GM18873 (cell line): ENCODE results near the gene CALN1.

Experiments used
- ATAC-seq: cut with Tn5 transposase; IDR thresholded peaks from one replicate; pipeline ENCODE4 v1.9.1; 2021; ENCODE audit warnings: mild to moderate bottlenecking, moderate library complexity, moderate number of reproducible peaks; ENCODE audit not compliant: unreplicated experiment, low FRiP score

CALN1 gene

DNA sequence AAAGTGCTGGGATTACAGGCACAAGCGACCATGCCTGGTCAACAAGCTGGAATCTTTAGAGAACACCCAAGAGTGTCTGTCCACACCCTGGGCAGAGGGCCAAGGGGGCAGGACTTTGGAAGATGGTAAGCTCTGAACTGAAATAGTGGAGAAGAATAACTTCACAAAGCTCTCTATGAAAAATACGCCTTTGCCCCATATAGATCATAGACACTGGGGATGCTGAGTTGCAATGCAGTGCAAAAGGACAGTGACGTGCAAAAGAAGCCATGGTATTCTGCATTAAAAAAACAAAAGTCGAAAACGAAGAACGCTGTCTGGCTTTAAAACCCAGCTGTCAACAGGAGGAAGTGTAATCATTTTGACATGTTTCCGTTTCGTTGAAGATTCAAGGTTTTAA, 353.6 kb downstream of the CALN1 start:
- no peak for ATAC-seq

DNA sequence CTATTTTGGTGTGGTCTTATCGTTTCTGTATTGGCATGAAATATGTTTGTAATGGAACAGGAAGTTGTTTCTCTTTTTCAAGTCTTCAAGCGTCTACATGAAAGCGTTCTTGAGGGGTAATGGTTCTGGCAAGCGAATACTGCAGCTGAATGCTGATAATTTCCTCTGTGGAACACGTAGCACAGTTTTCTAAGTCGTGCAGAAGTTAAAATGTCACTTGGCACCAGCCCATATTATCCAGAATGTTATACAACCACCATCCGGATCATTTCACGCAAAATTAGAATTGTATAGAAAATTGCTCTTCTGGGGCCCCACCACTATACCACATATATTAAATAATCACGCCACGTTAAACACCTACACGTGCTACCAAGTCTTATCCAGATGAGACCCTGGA, 354.3 kb downstream of the CALN1 start:
- no peak for ATAC-seq

DNA sequence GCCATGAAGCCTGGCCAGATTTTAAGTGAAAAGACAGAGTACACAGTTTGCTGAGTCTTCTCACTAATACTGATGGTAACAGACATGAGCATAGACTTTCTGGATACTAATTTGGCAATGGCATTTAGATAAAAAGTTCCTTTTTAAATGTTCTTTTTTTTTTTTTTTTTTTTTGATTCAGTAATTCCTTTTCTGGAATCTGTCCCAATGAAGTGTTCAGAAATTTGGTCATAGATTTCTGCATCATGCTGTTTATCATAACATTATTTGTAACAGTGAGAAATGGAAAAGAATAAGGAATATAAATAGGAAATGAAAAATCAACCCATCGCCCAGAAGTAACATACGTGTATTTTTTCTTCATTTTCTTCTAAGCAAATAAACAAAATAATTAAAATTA, 354.9 kb downstream of the CALN1 start:
- ATAC-seq: no peak

- ATAC-seq: no peak
These were observed 356.7 kb downstream of the CALN1 start for GRCh38 chr7:72055426-72055825.

- ATAC-seq: no peak
These were observed 358.8 kb downstream of the CALN1 start for GRCh38 chr7:72053292-72053691.

GRCh38 chr7:72048420-72048819, 363.7 kb downstream of the CALN1 start:
- no peak for ATAC-seq

DNA sequence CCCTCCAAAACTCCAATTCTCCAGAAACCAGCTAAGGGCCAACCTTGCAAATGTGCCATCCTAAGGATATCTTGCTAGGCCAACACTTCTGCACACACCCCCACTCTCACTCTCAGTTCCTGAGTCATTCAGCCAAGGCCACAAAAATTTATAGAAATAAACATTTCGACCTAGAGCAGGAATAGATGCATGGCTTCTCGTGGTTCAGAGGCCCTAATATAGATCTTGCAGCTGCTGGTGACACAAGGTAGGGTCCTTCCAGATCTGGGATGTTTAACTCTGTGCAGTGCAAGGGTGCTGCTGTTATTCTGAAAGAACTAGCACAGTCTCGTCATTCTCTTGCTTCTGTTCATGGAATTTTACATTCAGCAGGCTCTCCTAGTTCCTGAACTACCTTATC, 369.3 kb downstream of the CALN1 start:
- ATAC-seq: no peak

GRCh38 chr7:72040641-72041040, 371.5 kb downstream of the CALN1 start:
- ATAC-seq: no peak

DNA sequence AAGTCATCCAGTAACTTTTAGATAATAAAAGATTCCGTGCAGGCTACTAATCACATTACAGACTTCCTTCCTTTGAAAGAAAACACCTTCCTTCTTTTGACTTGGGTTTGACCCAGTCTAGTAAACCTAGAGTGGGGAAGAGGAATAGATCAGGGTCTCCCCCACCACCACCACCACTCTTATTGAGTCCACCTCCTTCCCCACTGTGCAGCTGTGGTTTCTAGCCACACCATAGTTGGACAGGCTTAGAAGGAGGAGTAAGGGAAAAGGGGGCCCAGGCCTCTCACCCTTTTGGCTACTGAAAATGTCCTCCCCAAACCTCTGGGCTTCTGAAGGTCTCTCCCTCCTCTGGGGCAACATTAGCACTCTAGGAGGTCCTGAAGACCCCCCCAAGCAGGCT, 372.7 kb downstream of the CALN1 start:
- no peak for ATAC-seq

- ATAC-seq: no peak
These were observed 374.0 kb downstream of the CALN1 start for GRCh38 chr7:72038022-72038732.

DNA sequence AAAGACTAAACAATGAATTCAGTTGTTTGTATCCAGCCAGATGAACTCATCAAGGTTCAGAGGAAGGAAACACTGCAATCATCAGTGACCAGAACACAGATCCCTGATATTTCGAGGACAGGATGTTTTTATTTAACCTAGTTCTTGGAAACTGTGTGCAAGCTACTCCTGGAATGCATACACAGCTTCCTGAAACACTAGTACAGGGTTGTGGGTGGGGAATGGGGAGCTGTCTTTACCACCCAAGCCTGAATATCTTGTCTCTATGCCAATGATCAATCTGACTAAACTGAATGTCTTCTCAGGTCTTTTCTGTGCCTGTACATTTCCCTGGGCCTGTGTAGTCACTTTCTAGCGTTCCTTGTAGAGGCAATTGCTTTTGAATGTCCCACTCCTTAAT, 374.6 kb downstream of the CALN1 start:
- ATAC-seq: no peak

DNA sequence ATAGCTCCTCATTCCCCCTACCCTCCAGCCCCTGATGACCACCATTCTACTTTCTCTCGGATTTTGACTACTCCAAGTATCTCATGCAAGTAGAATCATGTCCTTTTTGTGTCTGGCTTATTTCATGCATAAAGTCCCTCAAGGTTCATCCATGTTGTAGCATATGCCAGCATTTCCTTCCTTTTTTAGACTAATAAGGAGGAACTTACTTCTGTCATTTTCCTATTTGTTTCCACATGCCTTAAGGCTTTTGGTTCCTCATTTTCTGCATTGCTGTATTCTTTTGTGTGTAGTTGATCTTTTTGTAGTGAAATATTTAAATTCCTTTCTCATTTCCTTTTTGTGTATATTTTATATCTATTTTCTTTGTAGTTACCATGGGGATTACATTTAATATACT, 376.9 kb downstream of the CALN1 start:
- ATAC-seq: no peak

DNA sequence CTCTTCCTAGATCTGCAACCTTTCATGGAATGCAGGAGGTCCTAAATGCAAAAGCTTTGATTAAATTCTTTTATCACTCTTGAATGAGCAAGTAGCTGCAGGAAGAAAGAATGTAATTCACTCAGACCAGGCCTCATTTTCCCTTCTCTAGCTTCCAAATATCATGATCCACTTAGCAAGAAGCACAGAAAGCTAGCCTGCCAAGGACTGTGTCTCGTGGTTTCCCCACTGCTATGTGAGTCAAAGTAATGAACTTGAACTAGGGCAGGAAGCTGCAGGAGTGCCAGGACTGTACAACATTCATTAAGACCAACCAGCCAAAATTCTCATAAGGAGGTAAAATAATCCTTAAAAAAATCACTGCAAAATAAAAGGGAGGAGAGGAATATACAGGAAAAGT, 379.2 kb downstream of the CALN1 start:
- ATAC-seq: no peak

DNA sequence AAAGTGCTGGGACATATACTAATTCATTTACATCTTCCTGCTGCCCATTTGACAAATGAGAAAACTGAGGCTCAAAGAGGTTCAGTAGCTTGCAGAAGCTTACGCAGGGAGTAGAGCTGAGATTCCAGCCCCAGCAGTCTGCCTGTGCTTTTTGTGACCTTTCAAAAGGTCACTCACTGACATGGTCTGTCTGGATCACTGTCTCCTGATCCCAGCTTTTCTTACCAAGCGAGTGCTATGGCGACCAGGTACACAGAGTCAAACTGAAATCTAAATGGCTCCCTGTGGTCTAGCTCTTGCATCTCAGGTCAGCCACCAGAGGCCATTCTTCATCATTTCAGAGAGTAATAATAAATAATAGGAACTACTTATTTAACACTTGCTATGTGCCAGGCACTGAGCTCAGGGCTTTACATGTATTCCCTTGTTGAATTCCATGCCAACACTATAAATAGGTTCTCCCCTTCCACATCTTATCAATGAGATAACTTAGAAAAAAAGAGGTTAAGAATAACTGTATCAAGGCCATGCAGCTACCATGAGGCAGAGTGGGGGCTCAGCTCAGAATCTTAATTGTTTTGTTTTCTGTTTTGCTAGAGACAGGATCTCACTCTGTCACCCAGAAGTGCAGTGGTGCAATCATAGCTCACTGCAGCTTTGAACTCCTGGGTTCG, 381.0 kb downstream of the CALN1 start:
- no peak for ATAC-seq

DNA sequence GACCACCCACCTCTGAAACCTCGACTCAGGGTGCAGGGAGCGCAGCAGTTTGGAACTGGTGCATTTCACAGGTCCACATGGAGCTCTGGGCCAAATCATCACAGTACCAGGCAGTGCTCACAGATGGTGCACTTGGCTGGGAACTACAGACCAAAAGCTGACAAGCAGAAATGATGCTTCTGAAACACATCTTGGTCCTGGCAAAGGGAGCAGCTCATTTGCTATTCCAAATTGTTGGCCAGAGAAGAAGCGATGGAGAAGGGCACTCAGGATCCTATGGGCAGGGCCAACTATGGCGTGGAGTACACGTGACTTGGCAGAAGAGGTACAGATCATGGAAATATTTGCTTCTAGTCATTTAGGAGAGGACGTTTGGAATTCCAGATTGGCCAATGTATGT, 383.9 kb downstream of the CALN1 start:
- ATAC-seq: no peak

- no peak for ATAC-seq
These were observed 386.7 kb downstream of the CALN1 start for GRCh38 chr7:72025381-72025960.

- ATAC-seq: no peak
These were observed 388.2 kb downstream of the CALN1 start for GRCh38 chr7:72023926-72024325.

DNA sequence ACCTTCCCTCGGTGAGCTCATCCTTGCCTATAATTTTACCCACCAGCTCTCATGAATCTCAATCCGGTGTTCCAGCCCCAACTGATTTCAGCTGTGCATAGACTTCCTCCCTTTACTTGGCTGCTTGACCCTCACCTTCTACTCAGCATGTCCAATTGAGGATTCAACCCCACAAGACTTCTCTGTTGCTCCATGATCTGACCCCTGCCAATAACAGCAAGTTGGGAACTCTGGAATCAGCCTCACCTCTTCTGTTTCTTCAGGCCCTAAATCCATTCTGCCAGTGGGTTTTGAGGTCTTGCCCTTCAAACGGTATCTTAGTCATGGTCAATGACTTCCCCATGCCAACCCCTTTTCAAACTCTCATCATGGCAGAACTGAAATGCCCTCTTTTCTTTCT, 390.4 kb downstream of the CALN1 start:
- ATAC-seq: no peak

DNA sequence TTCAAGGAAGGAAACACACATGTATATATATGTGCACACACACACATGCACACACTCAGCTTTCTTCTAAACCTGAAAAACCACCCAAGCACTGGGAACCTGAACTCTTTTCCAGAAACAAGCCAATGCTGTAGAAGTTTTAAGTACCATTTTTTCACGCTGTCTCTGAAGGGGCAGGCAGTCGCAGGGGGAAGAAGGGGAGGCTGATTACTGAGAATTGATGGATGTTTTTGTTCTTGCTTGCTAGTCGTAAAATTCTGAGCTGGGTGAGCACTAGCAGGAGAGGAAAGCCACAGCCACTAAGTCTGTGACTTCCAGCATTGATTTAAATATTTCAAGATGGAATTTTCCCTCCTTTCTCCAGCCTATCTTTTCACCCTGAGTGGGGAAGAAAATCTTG, 391.8 kb downstream of the CALN1 start:
- no peak for ATAC-seq

GRCh38 chr7:72019436-72019835, 392.7 kb downstream of the CALN1 start:
- no peak for ATAC-seq

DNA sequence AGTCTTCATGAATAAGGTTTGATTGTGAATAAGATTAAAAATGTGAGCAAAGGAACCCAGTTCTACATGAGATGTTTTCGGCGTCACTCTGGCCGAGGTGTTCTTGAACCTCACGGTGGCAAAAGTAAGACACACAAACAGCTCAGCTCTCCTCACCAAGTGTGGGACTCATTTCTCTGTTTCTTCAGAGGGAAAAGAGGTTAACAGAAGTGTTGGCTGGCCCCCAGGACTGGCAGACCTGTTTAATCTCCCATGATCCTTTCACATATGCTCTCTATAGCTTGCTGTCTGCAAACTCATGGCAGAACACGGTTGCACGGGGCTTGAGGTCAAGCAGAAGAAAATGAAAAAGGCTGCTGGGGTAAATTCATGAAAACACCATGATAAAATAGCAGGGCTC, 394.4 kb downstream of the CALN1 start:
- ATAC-seq: no peak

GRCh38 chr7:72016574-72016973, 395.6 kb downstream of the CALN1 start:
- no peak for ATAC-seq
